ENCODE results near the gene ZFHX2.

The ZFHX2 gene

DNA sequence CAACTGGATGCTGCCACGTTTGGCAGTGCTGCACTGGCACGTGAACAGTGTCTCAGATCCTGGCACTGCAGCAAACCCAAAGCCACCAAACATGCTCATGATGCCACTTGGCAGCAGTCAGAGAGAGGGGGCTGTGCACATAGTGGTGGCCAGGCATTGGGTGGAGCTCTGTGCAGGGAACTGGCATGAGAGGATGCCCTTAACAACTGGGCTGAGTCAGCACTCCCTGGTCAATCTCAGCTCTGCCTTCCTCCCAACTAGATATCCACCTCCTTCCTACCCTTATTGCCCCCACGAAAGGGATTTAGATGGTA lies 37.0 kb downstream of the ZFHX2 start:
- no peak for DNase-seq

DNA sequence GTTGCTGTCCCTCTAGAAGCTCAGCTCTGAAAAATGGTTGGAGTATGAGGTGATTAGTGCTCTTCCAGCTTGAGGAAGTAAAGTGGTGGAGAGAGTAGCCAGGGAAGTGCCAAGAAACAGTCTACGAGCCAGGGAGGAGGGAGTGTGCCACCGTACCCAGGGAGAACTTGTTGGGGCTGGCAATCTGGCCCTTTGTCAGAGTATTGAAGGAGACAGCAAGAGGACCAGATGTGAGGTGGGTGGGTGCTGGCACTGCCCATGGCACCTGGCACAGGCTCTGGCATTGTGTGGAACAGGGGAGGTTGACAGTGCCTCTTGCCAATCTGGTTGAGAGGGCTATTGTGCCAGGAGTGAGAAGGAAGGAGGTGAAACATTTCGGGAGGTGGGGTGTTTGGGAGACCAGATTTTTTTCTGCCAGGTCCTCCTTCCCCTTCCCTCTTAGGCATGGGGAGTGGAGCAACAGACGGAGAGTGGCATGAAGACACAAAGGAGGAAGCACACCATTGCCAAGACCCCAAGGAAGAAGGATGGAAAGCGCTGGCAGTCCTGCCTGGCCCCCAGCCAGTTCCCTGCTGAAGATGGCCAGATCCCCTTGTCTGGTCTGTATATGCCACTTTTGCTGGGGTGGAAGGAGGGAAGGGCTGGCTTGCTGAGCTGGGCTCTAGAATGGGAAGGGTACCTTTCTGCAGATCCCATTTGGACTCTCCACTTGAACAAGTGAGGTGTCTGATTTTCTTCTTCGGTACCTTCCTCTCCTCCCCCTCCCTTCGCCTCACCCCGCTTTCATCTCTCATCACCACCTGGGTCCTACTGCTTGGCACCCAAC lies 37.5 kb downstream of the ZFHX2 start:
- no peak for DNase-seq

DNA sequence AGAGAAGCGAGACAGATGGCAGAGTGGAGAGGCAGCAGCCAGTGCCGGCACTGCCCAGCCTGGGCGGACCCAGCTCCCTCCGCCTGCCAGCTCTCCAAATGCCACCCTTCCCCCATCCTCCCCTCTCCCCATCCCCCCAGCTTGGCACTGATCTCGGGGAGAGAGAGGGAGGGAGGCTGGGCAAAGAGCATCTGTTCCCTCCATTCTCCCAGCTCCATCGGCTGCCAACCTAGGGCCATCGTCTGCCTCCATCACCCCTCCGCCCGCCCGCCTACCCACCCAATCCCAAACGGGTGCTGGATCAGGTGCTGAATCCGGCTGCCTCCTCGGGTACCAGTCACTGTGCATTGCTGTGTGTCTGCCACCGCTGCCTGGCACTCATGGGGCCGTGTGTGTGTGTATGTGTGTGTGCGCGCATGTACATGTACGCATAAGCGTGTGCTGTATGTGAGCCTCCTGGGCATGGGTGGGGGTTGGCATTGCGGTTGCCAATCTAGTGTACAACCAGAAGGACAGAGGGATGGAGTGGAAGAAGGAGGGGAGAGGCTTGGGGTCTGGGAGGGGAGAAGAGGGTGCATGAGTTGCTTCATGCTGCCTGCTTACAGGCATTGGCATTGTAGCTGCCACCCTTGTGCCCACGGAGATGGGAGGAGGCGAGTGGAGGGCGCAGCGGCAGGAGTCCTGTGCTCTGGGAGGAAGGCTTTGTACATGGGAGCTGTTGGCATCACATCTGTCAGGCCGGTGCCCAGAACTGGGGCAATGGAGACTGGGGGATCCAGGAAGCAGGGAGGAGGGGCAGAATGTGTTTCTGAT lies 38.4 kb downstream of the ZFHX2 start:
- no peak for DNase-seq

- no peak for DNase-seq
Measured at GRCh38 chr14:23512156-23512555, 39.4 kb downstream of the ZFHX2 start.

DNA sequence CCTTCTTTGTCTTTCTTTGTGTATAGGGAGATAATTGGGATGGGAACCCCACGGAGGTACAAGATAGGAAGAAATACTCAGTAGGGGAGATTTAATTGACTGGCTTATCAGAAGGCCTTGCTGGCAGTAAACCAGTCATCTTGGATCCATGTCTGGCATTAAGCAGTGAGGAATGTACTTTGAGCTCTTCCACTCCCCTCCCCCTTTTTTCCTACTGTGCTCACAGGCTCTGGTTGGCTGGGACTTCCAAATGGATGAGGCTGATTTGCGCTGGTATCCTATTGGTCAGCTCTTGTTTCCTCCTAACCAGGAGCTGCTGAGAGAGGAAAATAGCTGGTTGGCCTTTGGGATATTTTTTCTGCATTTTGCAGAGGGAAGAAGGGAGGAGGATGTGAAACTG lies 57.3 kb downstream of the ZFHX2 start:
- no peak for DNase-seq

DNA sequence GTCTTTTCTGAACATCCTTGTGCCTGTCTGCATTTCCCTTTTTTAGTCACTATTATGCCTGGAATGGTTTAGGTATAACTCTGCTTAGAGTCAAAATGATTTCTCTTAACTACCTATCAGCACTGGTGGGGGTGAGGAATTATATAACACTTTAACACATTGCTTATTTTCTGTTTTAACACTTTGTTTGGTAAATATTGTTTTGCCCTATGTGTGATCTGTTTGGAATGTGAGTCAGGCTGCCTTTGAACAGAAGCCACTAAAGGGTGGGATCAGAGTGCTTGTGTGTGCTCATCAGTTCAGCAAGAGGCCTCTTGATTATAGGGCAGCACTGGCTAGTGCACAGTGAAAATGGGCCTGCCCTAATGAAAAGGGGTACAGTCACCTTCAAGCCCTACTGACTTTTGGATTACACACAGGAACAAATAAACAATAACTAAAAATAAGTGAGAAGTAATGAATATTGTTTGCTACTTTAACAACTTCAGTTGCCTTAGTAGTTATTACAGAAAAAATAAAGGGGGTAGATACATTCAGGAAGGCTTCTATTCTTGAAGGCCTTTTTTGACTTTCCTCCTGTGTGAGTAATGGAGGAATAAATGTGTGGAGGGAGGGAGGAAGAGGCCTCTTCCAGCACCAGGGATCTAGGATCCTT lies 58.8 kb downstream of the ZFHX2 start:
- DNase-seq, result no peak

- DNase-seq, result no peak
Measured at GRCh38 chr14:23487216-23487615, 64.3 kb downstream of the ZFHX2 start.

DNA sequence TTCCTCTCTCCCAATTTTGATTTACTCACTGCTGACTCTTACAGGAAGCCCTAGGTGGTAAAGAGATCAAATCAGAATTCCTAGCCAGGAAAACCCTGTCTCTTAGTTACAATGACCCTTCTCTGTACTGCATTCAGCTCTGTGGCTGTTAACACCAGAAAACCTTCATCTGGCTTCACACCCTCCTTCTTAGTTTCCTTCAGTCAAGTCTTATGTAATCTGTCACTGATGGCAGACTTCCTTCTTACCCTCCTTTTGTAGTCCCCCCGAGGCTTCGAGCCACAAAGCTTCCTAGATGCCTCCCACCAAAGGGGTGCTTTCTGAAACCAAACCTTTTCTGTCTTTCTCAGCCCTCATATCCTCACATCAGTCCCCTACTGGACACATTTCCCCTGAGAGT lies 65.5 kb downstream of the ZFHX2 start:
- DNase-seq, result no peak

- DNase-seq, result no peak
Measured at GRCh38 chr14:23485326-23485725, 66.2 kb downstream of the ZFHX2 start.

DNA sequence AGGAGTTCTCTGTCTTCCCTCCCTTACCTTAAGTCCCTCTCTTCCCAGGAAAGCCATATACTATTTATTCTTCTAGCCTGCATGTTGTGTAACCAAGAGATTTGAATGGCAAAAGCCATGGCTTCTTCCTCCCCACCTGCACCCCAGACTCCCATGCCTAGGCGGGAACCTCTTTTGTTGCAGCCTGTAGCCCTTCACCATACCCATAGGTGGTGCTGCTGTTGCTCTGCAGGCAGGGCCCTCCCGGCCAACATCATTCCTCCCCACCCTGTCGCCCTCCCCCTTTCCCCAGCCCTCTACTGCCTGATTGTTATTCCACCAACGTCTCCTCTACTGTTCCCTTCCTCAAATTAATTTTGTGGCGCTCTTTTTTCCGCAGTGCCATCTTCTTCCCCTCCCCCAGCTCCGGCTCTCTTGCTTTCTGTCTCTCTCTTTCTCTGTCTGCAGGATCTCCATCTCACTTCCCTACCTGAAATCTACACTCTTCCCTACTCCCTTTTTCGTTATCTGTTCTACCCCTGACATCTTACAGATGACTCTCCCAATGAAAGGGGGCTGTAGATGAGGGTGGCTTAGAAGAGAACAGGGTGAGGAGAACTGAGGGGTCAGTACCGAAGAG lies 68.2 kb downstream of the ZFHX2 start:
- no peak for DNase-seq

GRCh38 chr14:23482823-23483148 lies 68.8 kb downstream of the ZFHX2 start:
- DNase-seq, result no peak

DNA sequence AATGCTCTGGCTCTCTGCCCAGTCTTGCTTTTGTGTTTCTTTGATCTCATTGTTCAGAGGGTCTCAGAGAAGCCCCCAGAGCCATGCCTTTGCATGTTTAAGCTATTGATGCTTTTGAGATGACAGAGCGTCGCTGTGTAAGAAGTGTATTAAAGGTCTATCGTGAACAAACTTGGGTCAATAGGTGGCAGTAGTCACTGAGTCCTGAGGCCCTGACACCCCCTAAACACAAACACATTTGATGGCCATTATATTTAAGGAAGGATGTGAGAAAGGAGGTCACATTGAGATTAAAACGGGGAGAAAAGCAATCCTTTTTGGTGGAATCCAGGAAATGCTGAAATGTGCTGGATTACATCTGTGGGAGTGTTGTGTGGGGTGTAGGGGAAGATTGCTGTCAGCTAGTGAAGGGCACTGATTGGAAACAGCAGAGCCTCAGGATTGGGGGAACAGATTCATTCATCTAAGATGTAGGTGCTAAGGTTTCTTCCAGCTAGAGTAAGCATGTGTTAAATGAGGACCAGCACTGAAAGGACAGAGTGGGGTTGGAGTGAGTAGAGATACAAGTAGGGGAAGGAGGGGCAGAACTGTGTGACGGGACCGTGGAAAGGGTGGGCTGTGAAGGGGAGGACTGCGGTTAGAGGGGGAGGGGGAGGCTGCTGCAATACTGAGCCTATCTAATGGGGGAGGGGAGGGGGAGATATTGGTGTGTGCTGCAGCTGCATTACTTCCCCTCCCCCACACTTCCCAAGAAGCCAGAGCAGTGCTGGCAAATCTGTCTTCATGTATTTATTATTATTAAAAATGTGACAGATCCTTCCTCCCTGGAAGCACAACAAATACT lies 69.4 kb downstream of the ZFHX2 start:
- DNase-seq, result no peak

- DNase-seq, result no peak
Measured at GRCh38 chr14:23481362-23481970, 70.1 kb downstream of the ZFHX2 start.

DNA sequence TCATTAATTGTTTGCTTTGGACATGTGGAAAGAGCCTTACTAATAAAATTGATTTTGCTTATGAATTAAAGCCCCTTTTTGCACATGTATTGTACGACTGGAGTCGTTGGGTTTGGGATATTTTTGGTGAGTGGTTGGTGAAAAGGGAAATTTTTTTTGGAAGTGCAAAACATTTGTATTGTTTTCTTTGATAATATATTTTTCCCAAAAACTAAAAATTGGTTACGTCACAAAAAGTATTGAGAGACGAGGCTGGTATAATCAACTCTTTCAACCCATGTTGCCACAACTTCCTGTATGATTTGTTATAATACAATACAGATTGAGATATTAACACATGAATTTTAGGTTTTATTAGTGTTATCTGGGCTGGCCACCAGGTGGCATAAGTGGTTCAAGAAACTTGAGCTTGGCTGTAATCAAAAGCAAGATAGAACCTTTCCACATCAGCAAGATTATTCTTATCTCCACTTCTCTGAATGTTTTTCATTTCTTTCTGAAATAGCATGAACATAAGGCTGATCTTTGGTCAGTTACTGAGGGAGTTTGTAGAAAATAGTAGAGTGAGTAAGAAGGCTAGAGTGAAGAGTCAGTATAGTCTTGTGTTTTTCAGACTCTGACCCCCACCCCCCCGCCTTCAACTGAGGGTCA lies 73.3 kb downstream of the ZFHX2 start:
- no peak for DNase-seq

DNA sequence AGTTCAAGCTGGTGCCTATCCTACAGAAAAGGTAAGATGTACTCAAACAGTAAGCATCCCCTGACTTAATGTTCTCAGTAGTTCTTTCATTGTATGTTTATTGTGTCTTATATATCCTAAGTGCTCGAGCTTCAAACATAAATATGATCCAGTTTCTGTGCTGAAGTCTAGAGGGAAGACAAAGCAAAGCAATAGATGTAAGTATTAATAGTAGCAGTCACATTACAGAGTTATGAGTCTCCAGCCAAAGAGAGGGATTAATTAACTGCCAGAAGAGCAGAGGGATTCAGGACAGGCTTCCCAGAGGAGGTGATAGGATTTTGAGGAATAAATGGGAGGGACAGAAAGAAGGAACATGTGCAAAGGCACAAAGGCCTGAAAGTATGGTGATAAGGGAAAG lies 80.6 kb downstream of the ZFHX2 start:
- no peak for DNase-seq
